GM12872 (cell line): ENCODE measurements around the gene MCM3.
A peak's percentile ranks its signal among the peaks of the same experiment; 100 is the strongest.

Source experiments
- TF ChIP-seq, protein P1 (sequence below): IDR thresholded peaks from 3 replicates; pipeline ENCODE4 v1.5.1; 2011; ENCODE audit warnings: low read depth, mild to moderate bottlenecking, low read length, moderate library complexity; ENCODE audit not compliant: insufficient read depth

The MCM3 gene

DNA sequence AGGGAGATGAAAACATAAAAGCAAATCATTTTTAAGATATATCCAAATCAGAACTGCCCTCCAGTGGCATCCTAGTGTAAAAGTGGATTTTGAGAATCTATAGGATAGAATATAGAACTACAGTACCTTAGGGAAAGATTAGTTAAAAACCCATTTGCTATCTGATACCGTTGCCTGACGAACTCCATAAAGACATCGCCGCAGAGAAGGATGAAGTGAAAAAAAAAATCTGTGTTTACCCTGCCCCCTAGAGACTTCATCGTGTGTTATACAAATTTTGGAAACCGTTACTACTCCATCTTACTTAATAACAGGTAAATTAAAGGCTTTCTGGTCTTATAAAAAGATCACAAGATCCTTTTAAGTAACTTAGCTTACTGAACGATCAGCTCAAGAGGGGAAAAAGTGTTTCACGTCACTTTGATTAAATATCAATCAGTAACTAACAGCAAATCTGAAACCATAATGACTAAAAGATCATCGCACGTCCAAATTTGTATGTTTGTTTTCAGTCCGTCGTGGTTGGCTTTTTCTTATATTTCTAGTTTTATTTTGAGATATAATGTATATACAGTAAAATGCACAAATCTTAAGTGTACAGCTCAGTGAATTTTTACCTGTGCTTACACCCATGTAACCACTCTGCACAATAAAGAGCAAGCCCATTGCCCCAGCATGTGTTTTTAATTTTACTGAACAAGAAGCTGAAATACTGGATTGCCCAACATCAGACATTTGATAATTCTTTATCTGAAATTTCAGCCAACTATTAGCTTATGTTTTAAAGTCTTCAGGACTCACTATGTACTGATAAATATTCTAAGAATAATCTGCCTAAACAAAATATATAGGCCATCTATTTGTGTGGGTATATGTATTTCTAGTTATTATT is 881 bp upstream of the MCM3 start:
- TF ChIP-seq, protein P1, sequence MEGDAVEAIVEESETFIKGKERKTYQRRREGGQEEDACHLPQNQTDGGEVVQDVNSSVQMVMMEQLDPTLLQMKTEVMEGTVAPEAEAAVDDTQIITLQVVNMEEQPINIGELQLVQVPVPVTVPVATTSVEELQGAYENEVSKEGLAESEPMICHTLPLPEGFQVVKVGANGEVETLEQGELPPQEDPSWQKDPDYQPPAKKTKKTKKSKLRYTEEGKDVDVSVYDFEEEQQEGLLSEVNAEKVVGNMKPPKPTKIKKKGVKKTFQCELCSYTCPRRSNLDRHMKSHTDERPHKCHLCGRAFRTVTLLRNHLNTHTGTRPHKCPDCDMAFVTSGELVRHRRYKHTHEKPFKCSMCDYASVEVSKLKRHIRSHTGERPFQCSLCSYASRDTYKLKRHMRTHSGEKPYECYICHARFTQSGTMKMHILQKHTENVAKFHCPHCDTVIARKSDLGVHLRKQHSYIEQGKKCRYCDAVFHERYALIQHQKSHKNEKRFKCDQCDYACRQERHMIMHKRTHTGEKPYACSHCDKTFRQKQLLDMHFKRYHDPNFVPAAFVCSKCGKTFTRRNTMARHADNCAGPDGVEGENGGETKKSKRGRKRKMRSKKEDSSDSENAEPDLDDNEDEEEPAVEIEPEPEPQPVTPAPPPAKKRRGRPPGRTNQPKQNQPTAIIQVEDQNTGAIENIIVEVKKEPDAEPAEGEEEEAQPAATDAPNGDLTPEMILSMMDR: peak; percentile 15; the same call in 1 of the 3 replicates

DNA sequence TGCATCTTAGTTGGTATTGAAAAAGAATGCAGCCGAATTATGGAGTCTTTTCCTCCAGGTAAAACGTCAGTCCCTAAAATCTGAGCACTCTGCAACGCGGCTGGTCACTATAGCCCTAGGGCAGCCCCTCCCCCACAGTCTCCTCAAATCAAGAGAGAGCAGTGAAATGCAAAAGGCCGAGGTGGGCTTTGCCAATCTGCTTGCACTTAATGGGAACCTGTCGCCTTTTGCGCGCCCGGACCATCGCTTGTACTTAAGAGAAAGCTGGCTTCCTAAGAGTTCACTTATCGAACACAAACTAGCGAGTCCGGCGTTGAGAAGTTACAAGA is 447 bp downstream of the MCM3 start:
- TF ChIP-seq, protein P1: no peak

DNA sequence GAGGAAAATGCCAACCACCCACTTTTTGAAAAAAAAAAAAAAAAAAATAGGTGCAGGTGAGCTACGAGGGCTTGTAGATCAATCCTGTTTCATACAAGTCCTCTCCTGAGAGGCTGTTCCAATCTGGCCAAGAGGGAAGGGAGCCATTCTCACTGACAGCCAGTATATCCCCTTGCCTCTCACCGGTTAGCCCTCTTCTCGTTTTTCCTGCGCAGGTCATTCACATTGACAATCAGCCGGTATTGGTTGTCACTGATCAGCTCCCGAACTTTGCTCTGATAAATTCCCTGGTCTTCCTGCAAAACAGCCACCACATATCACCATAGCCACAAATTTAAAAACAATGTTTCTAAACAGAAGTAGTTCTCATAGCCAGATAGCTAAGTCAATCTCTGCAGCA is 1.4 kb downstream of the MCM3 start:
- TF ChIP-seq, protein P1: no peak

- TF ChIP-seq, protein P1: no peak
Measured at GRCh38 chr6:52276130-52276529, 8.4 kb downstream of the MCM3 start.

DNA sequence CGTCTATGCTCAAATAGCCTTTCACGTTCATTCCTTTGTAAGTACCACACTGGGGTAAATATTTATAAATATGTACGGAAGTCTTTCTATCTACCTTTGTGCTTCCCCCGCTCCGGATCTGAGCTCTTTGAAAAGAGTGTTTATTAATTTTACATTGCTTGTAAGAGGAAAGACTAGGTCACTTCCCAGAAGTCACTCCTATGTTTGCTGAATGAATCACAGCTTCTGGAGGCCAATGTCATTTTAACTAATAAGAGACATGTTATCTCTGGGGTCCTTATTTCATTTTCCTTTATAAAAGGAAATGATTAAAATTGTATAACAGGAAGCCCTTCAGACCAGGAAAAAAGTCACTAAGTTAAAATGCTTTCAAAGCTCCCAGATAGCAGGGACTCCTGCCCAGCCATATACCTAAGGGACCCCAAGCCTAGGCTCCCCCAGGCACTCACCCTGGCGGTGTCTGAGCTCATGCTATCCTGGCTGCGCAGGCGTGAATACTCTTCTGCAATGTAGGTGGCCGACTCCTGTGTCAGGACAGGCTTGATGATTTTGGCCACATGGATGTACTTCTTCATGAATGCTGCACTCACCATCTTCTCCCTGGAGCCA is 12.6 kb downstream of the MCM3 start:
- TF ChIP-seq, protein P1: no peak

- TF ChIP-seq, protein P1: peak; percentile 95
Measured at GRCh38 chr6:52263709-52264540, 20.6 kb downstream of the MCM3 start.

- TF ChIP-seq, protein P1: no peak
Measured at GRCh38 chr6:52262620-52263344, 21.8 kb downstream of the MCM3 start.
